Measurements from ENCODE around the gene IL10. TPM values are rescaled to one million over a fixed set of nuclear protein-coding genes. Genes with fewer than 3 reads are reported as not detected.
"Not testable (repeated sequence)": the region's sequence is repeated elsewhere in the genome, so short reads cannot be mapped to it uniquely, and the experiment has no call there.

IL10 gene
- total and polyA plus RNA-seq, 8 donors: 0.29 to 7.2 (median 1.5) TPM; not detected in 2

GRCh38 chr1:206769304-206769731 is 3.0 kb downstream of the IL10 start:
- WGBS, 5 donors: 60 to 69% (median 64%) methylated on average over 7 of the region's 7 CpGs
- peak overlapping the region in 1 of 4 donors; percentile 19 for H3K4me3 ChIP-seq
- peak; percentile 34 to 64 for DNase-seq

GRCh38 chr1:206768472-206769303 is 3.6 kb downstream of the IL10 start:
- intact Hi-C loops (cut with DNase I; ENCODE audit: low total_unique reads): no loop called here
- TF ChIP-seq POLR2A (IDR thresholded peaks at IDR 0.05) (no peak), POLR2AphosphoS5 (IDR thresholded peaks at IDR 0.05) (no peak), EP300 (IDR thresholded peaks at IDR 0.05) (no peak), CTCF (IDR thresholded peaks at IDR 0.05) (no peak)
- no peak overlapping the region for H3K4me3 ChIP-seq
- no peaks in the 10 kb centered on the region for H3K9me3 ChIP-seq
- DNase-seq: no peak
- H3K4me1 ChIP-seq: peaks cover 0 to 30% (median 0%) of the 10 kb centered on the region in 4 donors
- 71 to 83% (median 74%) methylated on average over 14 of the region's 14 CpGs for WGBS, 5 donors
- peaks cover 0 to 8% (median 0%) of the 10 kb centered on the region in 3 donors for H3K27me3 ChIP-seq
- no peaks in the 10 kb centered on the region for H3K36me3 ChIP-seq
- H3K27ac ChIP-seq: peak overlapping the region in 2 of 5 donors; percentile 51 to 65

More at GRCh38 chr1:206769304-206769731, 3.0 kb downstream of the IL10 start:
- no peak for TF ChIP-seq EP300 (IDR thresholded peaks at IDR 0.05)
- Histone ChIP-seq H3K4me1 (peaks cover 0 to 30% (median 0%) of the 10 kb centered on the region in 4 donors), H3K27ac (peak overlapping the region in 2 of 5 donors; percentile 51 to 65), H3K27me3 (peaks cover 0 to 14% (median 0%) of the 10 kb centered on the region in 3 donors), H3K9me3 (no peaks in the 10 kb centered on the region), H3K36me3 (no peaks in the 10 kb centered on the region)
- intact Hi-C loops (cut with DNase I; ENCODE audit: low total_unique reads): no loop called here

GRCh38 chr1:206766251-206766856 is 5.9 kb downstream of the IL10 start:
- H3K4me3 ChIP-seq: no peak overlapping the region
- peaks cover 0 to 30% (median 0%) of the 10 kb centered on the region in 4 donors for H3K4me1 ChIP-seq
- TF ChIP-seq POLR2AphosphoS5 (IDR thresholded peaks at IDR 0.05) (peak in 1 of 3 donors; percentile 19), CTCF (IDR thresholded peaks at IDR 0.05) (no peak), POLR2A (IDR thresholded peaks at IDR 0.05) (no peak)
- H3K27ac ChIP-seq: peak overlapping the region in 1 of 5 donors; percentile 46
- intact Hi-C loops (cut with DNase I; ENCODE audit: low total_unique reads): no loop called here
- H3K9me3 ChIP-seq: no peaks in the 10 kb centered on the region
- peak; percentile 37 to 64 for DNase-seq
- H3K27me3 ChIP-seq: no peaks in the 10 kb centered on the region
- 17 to 29% (median 27%) methylated on average over 8 of the region's 8 CpGs for WGBS, 5 donors
- H3K36me3 ChIP-seq: no peaks in the 10 kb centered on the region

- H3K36me3 ChIP-seq; intact Hi-C loops (cut with DNase I; ENCODE audit: low total_unique reads); H3K27me3 ChIP-seq; DNase-seq; H3K4me3 ChIP-seq; H3K9me3 ChIP-seq: not testable (repeated sequence)
- 79 to 89% (median 80%) methylated on average over 1 of the region's 1 CpG for WGBS, 5 donors
- H3K27ac ChIP-seq: peak overlapping the region in 1 of 5 donors; percentile 46
- peaks cover 0 to 25% (median 0%) of the 10 kb centered on the region in 4 donors for H3K4me1 ChIP-seq
Observed at GRCh38 chr1:206765771-206766170, 6.5 kb downstream of the IL10 start.

- H3K9me3 ChIP-seq; H3K4me3 ChIP-seq; intact Hi-C loops (cut with DNase I; ENCODE audit: low total_unique reads); DNase-seq; H3K4me1 ChIP-seq; H3K36me3 ChIP-seq; H3K27ac ChIP-seq: not testable (repeated sequence)
- WGBS, 5 donors: 88 to 94% (median 92%) methylated on average over 12 of the region's 12 CpGs
- peaks cover 0 to 11% (median 0%) of the 10 kb centered on the region in 3 donors for H3K27me3 ChIP-seq
Observed at GRCh38 chr1:206762741-206763364, 9.4 kb downstream of the IL10 start.

All from stomach (tissue), 9 donors.